ENCODE data around the gene CARD9. TPM values are rescaled to one million over a fixed set of nuclear protein-coding genes. Genes with fewer than 3 reads are reported as not detected.

CARD9 gene
- total and polyA plus RNA-seq, 2 donors = 2.8 to 3.5 TPM

DNA sequence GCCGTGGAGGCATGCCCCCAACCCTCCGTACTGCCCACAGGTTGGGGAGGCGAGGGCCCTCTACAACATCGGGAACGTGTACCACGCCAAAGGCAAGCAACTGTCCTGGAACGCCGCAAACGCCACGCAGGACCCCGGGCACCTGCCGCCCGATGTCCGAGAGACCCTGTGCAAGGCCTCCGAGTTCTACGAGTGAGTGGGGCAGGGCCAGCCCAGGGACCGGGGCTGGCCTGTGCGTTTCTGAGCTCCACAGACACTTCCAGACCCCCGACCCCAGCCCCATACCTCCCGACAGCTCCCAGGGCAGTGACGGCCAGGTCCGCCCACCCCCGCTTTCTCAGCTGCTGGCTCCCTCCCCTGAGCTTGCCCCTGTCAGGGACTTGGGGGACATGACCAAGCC is 36.6 kb downstream of the CARD9 start:
- no peak overlapping the region for H3K4me3 ChIP-seq (ENCODE audit: low read length in 2 of 2)
- DNase-seq (ENCODE audit: low read depth in 6 of 9, low spot score in 9 of 9) = no peak
- no peaks in the 10 kb centered on the region for H3K9me3 ChIP-seq (ENCODE audit: control insufficient read depth in 2 of 2, insufficient read depth in 1 of 2, low read length in 1 of 2)
- peaks cover 0 to 18% of the 10 kb centered on the region in 2 donors for H3K4me1 ChIP-seq (ENCODE audit: control insufficient read depth in 2 of 2, insufficient read depth in 2 of 2, low read length in 2 of 2)
- 98% methylated on average over 23 of the region's 23 CpGs for WGBS
- H3K36me3 ChIP-seq (ENCODE audit: control insufficient read depth in 2 of 2, insufficient read depth in 2 of 2, low read length in 1 of 2) = peaks cover 3 to 12% of the 10 kb centered on the region in 2 donors
- no peaks in the 10 kb centered on the region for H3K27me3 ChIP-seq (ENCODE audit: control insufficient read depth in 2 of 2, insufficient read depth in 1 of 2, low read length in 1 of 2)
- no peak overlapping the region for H3K27ac ChIP-seq (ENCODE audit: low read depth in 1 of 2, low read length in 1 of 2)

DNA sequence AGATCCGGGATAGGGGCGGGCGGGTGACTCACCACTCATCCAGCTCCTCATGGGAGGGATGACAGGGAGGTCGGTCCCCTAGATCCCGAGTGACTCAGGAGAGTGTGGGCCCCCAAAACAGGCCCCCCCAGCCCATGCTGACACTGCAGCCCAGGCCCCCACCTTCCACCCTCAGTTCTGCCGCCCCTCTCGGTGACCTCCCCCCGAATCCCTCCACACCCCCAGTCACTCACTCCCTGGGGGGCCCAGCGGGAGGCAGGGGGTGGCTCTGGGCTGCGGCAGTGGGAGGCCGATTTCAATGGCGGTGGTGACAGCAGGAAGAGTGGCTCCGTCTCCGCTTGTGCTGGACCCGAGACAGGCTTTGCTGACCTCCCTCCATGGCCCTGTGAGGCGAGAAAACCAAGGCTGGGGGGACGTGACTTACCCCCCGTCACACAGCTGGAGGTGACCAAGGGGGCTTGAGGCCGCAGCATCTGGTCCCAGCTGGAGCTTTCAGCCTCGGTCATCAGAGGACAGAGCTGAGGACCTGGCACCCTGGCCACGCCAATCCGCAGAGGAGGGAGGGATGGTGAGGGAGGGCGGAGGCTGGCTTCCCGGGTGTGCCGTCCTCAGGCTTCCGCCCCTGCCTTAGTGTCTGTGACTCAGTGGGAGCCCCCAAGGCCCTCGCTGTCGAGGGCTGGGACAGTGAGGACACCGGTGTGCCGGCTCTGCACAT is 37.2 kb downstream of the CARD9 start:
- peaks cover 0 to 18% of the 10 kb centered on the region in 2 donors for H3K4me1 ChIP-seq (ENCODE audit: control insufficient read depth in 2 of 2, insufficient read depth in 2 of 2, low read length in 2 of 2)
- no peak overlapping the region for H3K4me3 ChIP-seq (ENCODE audit: low read length in 2 of 2)
- 96% methylated on average over 30 of the region's 30 CpGs for WGBS
- H3K36me3 ChIP-seq (ENCODE audit: control insufficient read depth in 2 of 2, insufficient read depth in 2 of 2, low read length in 1 of 2) = peaks cover 3 to 12% of the 10 kb centered on the region in 2 donors
- no peaks in the 10 kb centered on the region for H3K9me3 ChIP-seq (ENCODE audit: control insufficient read depth in 2 of 2, insufficient read depth in 1 of 2, low read length in 1 of 2)
- no peak overlapping the region for H3K27ac ChIP-seq (ENCODE audit: low read depth in 1 of 2, low read length in 1 of 2)
- DNase-seq (ENCODE audit: low read depth in 6 of 9, low spot score in 9 of 9) = no peak
- H3K27me3 ChIP-seq (ENCODE audit: control insufficient read depth in 2 of 2, insufficient read depth in 1 of 2, low read length in 1 of 2) = no peaks in the 10 kb centered on the region

DNA sequence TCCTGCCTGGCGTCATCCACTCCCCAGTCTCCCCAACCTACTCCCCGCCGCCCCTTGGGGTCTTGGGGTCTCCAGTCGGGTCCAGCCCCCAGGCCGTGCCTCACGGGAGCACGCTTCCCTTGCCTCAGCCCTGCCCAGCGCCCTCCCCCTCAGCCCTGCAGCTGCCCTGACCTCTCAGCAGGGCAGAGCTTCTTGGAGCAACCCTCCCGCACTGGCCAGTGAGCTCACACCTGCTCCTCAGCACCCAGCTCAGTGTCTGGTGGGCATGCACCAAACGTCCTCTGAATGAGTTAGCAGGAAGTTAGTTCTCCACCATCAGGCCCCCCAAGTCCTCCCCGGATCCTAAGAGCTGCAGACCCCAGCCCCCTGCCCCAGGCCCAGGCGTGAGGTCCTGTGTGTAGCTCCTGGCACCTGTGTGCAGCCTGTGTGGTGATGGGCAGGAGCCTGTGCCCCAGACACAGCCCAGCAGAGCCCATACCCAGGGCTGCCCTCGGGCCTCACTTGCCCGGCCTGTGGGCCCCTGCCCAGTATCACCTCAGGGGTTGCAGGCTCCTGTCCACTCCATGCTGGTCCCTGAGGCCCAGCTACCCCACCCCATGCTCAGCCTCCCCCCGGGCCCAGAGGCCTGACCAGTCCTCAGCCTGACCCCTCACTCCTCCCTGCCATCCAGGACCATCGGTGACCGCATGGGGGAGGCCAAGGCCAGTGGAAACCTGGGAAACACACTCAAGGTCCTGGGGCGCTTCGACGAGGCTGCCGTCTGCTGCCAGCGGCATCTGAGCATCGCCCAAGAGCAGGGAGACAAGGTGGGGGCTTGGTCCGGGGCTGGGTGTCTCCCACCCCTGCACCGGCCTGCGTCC is 37.9 kb downstream of the CARD9 start:
- no peaks in the 10 kb centered on the region for H3K27me3 ChIP-seq (ENCODE audit: control insufficient read depth in 2 of 2, insufficient read depth in 1 of 2, low read length in 1 of 2)
- peaks cover 0 to 24% of the 10 kb centered on the region in 2 donors for H3K4me1 ChIP-seq (ENCODE audit: control insufficient read depth in 2 of 2, insufficient read depth in 2 of 2, low read length in 2 of 2)
- DNase-seq (ENCODE audit: low read depth in 6 of 9, low spot score in 9 of 9) = no peak
- no peak overlapping the region for H3K27ac ChIP-seq (ENCODE audit: low read depth in 1 of 2, low read length in 1 of 2)
- no peaks in the 10 kb centered on the region for H3K9me3 ChIP-seq (ENCODE audit: control insufficient read depth in 2 of 2, insufficient read depth in 1 of 2, low read length in 1 of 2)
- H3K4me3 ChIP-seq (ENCODE audit: low read length in 2 of 2) = no peak overlapping the region
- H3K36me3 ChIP-seq (ENCODE audit: control insufficient read depth in 2 of 2, insufficient read depth in 2 of 2, low read length in 1 of 2) = peaks cover 3 to 12% of the 10 kb centered on the region in 2 donors
- WGBS = 96% methylated on average over 26 of the region's 26 CpGs

DNA sequence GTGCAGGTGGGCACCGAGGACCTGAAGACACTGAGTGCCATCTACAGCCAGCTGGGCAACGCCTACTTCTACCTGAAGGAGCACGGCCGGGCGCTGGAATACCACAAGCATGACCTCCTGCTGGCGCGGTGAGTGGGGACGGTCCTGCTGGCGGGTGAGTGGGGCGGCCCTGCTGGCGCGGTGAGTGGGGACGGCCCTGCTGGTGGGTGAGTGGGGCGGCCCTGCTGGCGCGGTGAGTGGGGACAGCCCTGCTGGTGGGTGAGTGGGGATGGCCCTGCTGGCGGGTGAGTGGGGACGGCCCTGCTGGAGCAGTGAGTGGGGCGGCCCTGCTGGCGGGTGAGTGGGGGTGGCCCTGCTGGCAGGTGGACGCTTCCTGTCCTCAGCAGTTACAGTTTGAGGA is 38.9 kb downstream of the CARD9 start:
- Histone ChIP-seq H3K36me3 (ENCODE audit: control insufficient read depth in 2 of 2, insufficient read depth in 2 of 2, low read length in 1 of 2) (peaks cover 0 to 9% of the 10 kb centered on the region in 2 donors), H3K9me3 (ENCODE audit: control insufficient read depth in 2 of 2, insufficient read depth in 1 of 2, low read length in 1 of 2) (no peaks in the 10 kb centered on the region), H3K27ac (ENCODE audit: low read depth in 1 of 2, low read length in 1 of 2) (no peak overlapping the region), H3K27me3 (ENCODE audit: control insufficient read depth in 2 of 2, insufficient read depth in 1 of 2, low read length in 1 of 2) (no peaks in the 10 kb centered on the region), H3K4me1 (ENCODE audit: control insufficient read depth in 2 of 2, insufficient read depth in 2 of 2, low read length in 2 of 2) (peaks cover 0 to 32% of the 10 kb centered on the region in 2 donors), H3K4me3 (ENCODE audit: low read length in 2 of 2) (no peak overlapping the region)
- WGBS = 98% methylated on average over 21 of the region's 21 CpGs
- DNase-seq (ENCODE audit: low read depth in 6 of 9, low spot score in 9 of 9) = no peak

DNA sequence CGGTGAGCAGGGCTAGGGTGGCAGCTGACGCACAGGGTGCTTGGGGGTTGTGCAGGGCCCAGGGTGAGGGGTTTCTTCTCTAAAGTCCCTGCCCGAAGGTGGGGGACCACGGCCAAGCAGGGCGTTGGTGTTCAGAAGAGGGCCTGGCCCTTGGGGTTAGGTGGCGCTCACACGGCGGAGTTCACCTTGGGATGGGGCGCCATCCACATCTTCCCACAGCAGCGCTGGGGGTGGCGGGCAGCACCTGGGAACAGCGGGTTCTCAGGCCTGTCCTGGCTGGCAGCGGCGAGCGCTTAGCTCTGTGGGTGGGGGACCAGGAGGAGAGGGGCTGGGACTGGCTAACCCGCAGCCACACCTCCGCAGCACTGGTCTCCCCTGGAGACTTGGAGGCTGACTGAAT is 40.0 kb downstream of the CARD9 start:
- Histone ChIP-seq H3K36me3 (ENCODE audit: control insufficient read depth in 2 of 2, insufficient read depth in 2 of 2, low read length in 1 of 2) (peaks cover 0 to 9% of the 10 kb centered on the region in 2 donors), H3K27ac (ENCODE audit: low read depth in 1 of 2, low read length in 1 of 2) (peak overlapping the region in 1 of 2 donors; percentile 60), H3K27me3 (ENCODE audit: control insufficient read depth in 2 of 2, insufficient read depth in 1 of 2, low read length in 1 of 2) (peaks cover 0 to under 1% of the 10 kb centered on the region in 2 donors), H3K4me3 (ENCODE audit: low read length in 2 of 2) (no peak overlapping the region), H3K4me1 (ENCODE audit: control insufficient read depth in 2 of 2, insufficient read depth in 2 of 2, low read length in 2 of 2) (peaks cover 5 to 42% of the 10 kb centered on the region in 2 donors), H3K9me3 (ENCODE audit: control insufficient read depth in 2 of 2, insufficient read depth in 1 of 2, low read length in 1 of 2) (no peaks in the 10 kb centered on the region)
- WGBS = 98% methylated on average over 17 of the region's 17 CpGs
- no peak for DNase-seq (ENCODE audit: low read depth in 6 of 9, low spot score in 9 of 9)

DNA sequence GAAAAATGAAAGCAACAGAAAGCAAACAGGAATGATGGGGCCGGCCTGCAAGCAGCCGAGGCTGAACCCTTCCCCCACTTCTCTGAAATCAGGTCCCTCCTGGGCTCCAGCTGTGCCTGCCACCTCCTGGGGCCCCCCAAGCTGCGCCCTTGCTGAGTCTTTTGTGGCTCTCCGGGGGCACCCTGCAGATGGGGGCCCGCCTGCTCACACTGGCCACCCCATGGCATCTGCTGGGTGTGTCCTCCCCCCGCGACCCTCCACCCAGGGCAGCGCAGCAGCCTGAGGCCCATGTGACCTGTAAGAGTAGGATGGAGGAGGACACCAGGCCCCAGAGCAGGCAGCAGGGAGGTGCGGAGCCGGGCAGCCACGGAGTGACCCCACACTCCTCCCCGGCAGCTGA is 40.4 kb downstream of the CARD9 start:
- WGBS = 95% methylated on average over 12 of the region's 12 CpGs
- no peaks in the 10 kb centered on the region for H3K9me3 ChIP-seq (ENCODE audit: control insufficient read depth in 2 of 2, insufficient read depth in 1 of 2, low read length in 1 of 2)
- H3K4me1 ChIP-seq (ENCODE audit: control insufficient read depth in 2 of 2, insufficient read depth in 2 of 2, low read length in 2 of 2) = peaks cover 9 to 47% of the 10 kb centered on the region in 2 donors
- DNase-seq (ENCODE audit: low read depth in 6 of 9, low spot score in 9 of 9) = peak in 2 of 9 donors; percentile 43 to 53
- peak overlapping the region in 1 of 2 donors; percentile 60 for H3K27ac ChIP-seq (ENCODE audit: low read depth in 1 of 2, low read length in 1 of 2)
- peaks cover 0 to 5% of the 10 kb centered on the region in 2 donors for H3K27me3 ChIP-seq (ENCODE audit: control insufficient read depth in 2 of 2, insufficient read depth in 1 of 2, low read length in 1 of 2)
- no peak overlapping the region for H3K4me3 ChIP-seq (ENCODE audit: low read length in 2 of 2)
- H3K36me3 ChIP-seq (ENCODE audit: control insufficient read depth in 2 of 2, insufficient read depth in 2 of 2, low read length in 1 of 2) = peaks cover 0 to 9% of the 10 kb centered on the region in 2 donors

DNA sequence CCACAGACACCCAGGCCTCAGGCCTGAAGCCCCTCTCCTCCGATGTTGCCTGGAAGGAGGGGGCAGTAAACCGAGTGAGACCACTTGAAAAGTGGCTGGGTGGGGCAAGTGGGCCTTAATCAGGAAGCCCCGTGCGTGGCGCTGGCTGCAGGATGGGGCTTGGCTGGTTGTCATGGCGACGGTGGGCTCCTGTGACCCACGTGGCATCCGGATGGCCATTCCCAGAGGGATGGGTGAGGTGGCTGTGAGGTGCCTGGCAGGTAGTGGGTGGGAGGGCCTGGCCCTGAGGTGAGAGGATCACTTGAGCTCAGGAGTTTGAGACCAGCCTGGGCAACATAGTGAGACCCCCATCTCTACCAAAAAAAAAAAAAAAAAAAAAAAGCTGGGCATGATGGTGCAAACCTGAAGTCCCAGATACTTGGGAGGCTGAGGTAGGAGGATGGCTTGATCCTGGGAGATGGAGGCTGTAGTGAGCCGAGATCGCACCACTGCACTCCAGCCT is 40.9 kb downstream of the CARD9 start:
- no peak overlapping the region for H3K4me3 ChIP-seq (ENCODE audit: low read length in 2 of 2)
- no peaks in the 10 kb centered on the region for H3K9me3 ChIP-seq (ENCODE audit: control insufficient read depth in 2 of 2, insufficient read depth in 1 of 2, low read length in 1 of 2)
- DNase-seq (ENCODE audit: low read depth in 6 of 9, low spot score in 9 of 9) = no peak
- H3K27ac ChIP-seq (ENCODE audit: low read depth in 1 of 2, low read length in 1 of 2) = no peak overlapping the region
- H3K4me1 ChIP-seq (ENCODE audit: control insufficient read depth in 2 of 2, insufficient read depth in 2 of 2, low read length in 2 of 2) = peaks cover 11 to 49% of the 10 kb centered on the region in 2 donors
- H3K36me3 ChIP-seq (ENCODE audit: control insufficient read depth in 2 of 2, insufficient read depth in 2 of 2, low read length in 1 of 2) = peaks cover 0 to 9% of the 10 kb centered on the region in 2 donors
- H3K27me3 ChIP-seq (ENCODE audit: control insufficient read depth in 2 of 2, insufficient read depth in 1 of 2, low read length in 1 of 2) = peaks cover 0 to 7% of the 10 kb centered on the region in 2 donors
- 91% methylated on average over 11 of the region's 11 CpGs for WGBS

DNA sequence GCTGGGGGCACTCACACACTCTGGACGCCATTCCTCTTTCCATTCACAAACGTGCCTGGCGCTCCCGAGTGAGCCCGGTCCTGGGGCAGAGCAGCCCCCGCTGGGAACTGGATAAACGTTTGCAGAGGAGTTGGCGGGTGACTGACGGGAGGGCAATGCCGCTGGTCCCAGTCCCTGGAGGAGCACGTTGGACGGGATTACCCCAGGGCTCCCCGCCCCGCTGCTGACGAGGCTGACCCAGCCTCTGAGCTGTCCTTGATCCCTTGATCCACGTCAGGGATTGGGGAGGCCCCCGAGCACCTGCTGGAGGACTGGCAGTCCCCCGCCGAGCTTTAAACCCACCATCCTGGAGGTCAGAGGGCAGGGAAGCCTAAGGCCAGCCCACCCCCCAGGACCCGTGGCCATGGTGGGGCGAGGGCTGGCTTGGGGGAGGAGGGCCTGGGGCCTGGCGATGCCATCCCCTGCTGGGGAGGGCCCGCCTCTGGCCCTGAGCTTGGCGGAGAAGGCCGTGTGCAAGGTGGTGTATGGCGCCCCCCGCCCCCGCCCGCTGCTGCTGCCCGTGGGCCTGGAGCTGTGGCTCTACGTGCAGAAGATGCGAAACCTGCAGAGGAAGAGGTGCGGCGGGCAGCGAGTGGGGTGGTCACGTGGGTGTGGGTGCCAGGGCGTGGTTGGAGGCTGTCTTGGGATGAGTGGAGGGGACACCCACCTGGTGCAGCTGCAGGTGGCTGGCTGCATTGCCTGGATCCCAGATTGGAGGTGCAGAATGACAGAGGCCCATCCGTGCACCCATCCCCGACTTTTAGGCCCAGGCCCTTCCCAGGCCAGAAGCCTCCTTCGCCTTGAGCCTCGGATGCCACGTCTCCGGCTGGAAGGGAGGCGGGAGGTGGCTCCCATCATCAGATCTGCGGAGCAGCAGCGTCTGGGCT is 41.6 kb downstream of the CARD9 start:
- peaks cover 0 to 5% of the 10 kb centered on the region in 2 donors for H3K36me3 ChIP-seq (ENCODE audit: control insufficient read depth in 2 of 2, insufficient read depth in 2 of 2, low read length in 1 of 2)
- no peak overlapping the region for H3K4me3 ChIP-seq (ENCODE audit: low read length in 2 of 2)
- H3K27me3 ChIP-seq (ENCODE audit: control insufficient read depth in 2 of 2, insufficient read depth in 1 of 2, low read length in 1 of 2) = peaks cover 0 to 10% of the 10 kb centered on the region in 2 donors
- H3K4me1 ChIP-seq (ENCODE audit: control insufficient read depth in 2 of 2, insufficient read depth in 2 of 2, low read length in 2 of 2) = peaks cover 14 to 52% of the 10 kb centered on the region in 2 donors
- H3K27ac ChIP-seq (ENCODE audit: low read depth in 1 of 2, low read length in 1 of 2) = no peak overlapping the region
- no peaks in the 10 kb centered on the region for H3K9me3 ChIP-seq (ENCODE audit: control insufficient read depth in 2 of 2, insufficient read depth in 1 of 2, low read length in 1 of 2)
- DNase-seq (ENCODE audit: low read depth in 6 of 9, low spot score in 9 of 9) = no peak
- whole genome bisulfite sequencing = 96% methylated on average over 46 of the region's 46 CpGs

Data from thymus (tissue), 11 donors.